ENCODE data around the gene ABHD16A. TPM values are rescaled to one million over a fixed set of nuclear protein-coding genes. Genes with fewer than 3 reads are reported as not detected.

Gene ABHD16A
- total and polyA plus RNA-seq, 2 of the 13 experiments (the other 11 are each of a cell fraction or from before 2014, with no cell fraction given), result 43.5 to 45.4 TPM

DNA sequence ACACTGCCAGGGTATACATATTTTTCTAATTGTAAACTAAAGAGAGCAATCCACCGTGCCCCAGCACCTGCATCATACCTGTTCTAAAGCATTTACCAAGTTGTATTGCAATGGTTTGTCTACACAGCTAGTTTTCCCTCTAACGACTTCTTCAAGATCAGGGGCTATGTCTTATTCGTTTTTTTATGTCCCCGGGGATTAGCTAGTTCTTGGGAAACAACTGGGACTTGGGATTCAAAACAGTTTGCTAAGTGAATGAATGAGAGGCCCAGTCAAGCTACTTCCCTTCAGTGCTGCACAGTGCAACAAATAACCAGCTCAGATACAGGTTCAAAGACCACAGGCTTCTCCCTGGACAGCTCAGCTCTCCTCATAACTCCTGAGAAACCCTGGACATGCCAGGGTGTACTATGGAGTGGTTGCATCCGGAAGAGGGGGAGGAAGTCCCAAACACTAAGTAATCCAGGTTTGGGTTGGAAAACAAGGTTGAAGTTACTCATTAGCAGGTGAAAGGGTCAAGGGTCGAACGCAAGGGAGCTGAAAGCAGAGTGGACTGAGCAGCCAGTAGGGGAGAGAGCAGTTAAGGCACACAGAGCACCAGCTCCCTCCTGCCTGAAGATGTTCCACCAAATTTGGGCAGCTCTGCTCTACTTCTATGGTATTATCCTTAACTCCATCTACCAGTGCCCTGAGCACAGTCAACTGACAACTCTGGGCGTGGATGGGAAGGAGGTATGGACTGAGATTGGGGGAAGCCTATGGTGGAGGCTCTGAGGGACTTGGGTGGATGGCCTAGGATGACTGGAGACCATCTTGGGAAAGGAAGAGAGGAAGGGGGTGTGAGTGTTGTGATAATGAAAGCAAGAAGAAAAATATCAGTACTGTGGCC lies 47.5 kb downstream of the ABHD16A start, which contains the start of gene APOM:
Gene APOM (plus strand): TSS at position 546 of the 889 bp plus-strand sequence. CDS start 73 bp downstream, at position 619.
- H3K79me2 ChIP-seq (ENCODE audit: insufficient read depth, low read length), result peaks cover 65% of the 10 kb centered on the region
- H3K4me2 ChIP-seq (ENCODE audit: low read depth, low read length), result peak within 1 kb of the TSS; percentile 100
- under 1% methylated on average over 8 of the region's 8 CpGs for WGBS (ENCODE audit: low lambda C conversion rate)
- BruUV-seq (replicated peaks), result no TSS peak
- DNase-seq (ENCODE audit: low spot score) (peak; percentile 100), ATAC-seq (peak; percentile 75), FAIRE-seq (peak; percentile 100)
- peaks cover 6 to 19% of the 10 kb centered on the region in 2 experiments for H3K36me3 ChIP-seq (replicated peaks in 1 of 2; ENCODE audit: control insufficient read depth in 1 of 2, insufficient read depth in 2 of 2, low read length in 2 of 2)
- no peak within 1 kb of the TSS for H2AFZ ChIP-seq (ENCODE audit: low read length)
- H3K4me3 ChIP-seq (replicated peaks in 1 of 3; ENCODE audit: insufficient read depth in 1 of 3, low read depth in 2 of 3, low read length in 3 of 3), result peak within 1 kb of the TSS; percentile 57 to 78 (median 72)
- ChIA-PET POLR2A (interaction anchor here (0.8 to 8.0 kb wide), 44 partner anchors 8 to 474 kb away, joined by 3 to 438 read pairs (median 5); partner anchors contain the start of genes ABHD16A, AIF1, ATP6V1G2 and C2), CTCF (ENCODE audit: low intra/inter-chr PET ratio, low total read pairs) (no interaction called here)
- H3K9me3 ChIP-seq (ENCODE audit: low read length), result no peaks in the 10 kb centered on the region
- peak within 1 kb of the TSS; percentile 96 for H3K27ac ChIP-seq (ENCODE audit: extremely low read length, insufficient read depth, low read length)
- H3K9ac ChIP-seq (ENCODE audit: insufficient read depth, low read depth, low read length), result peak within 1 kb of the TSS; percentile 76
- intact Hi-C loops (cut with micrococcal nuclease; ENCODE audit: unreplicated experiment) (loop anchor here (10.0 kb wide), 1 partner anchor 111 kb away; the partner anchor contains the start of genes ATP6V1G2, DDX39B and NFKBIL1), in situ Hi-C loops (cut with HindIII; ENCODE audit: extremely low pct_ligation_motif_present, low pct_unique_long_range_greater_than_20kb) (no loop called here)
- H4K20me1 ChIP-seq (ENCODE audit: insufficient read depth, low read length), result peaks cover 19% of the 10 kb centered on the region; the same call in 1 of the 2 replicates
- no peaks in the 10 kb centered on the region; a peak in 2 of 5 replicates for H3K27me3 ChIP-seq (ENCODE audit: control insufficient read depth in 1 of 2, insufficient read depth in 2 of 2, low read length in 2 of 2)
- H3K4me1 ChIP-seq (ENCODE audit: insufficient read depth, low read length), result peaks cover 79% of the 10 kb centered on the region
- no peak for TF ChIP-seq RFX5 (IDR thresholded peaks at IDR 0.05; ENCODE audit: low read depth, low read length)
- peak; percentile 76 for TF ChIP-seq CBX1 (IDR thresholded peaks at IDR 0.05; ENCODE audit: low read depth)
- no peak; the same call in 1 of the 2 replicates for TF ChIP-seq KAT7 (CRISPR knock-in tag; IDR thresholded peaks at IDR 0.05; ENCODE audit: borderline replicate concordance)
- peak; percentile 80 for TF ChIP-seq ZMYM3 (CRISPR knock-in tag; IDR thresholded peaks at IDR 0.05)
- peak; percentile 88 for TF ChIP-seq ZNF501 (CRISPR knock-in tag; IDR thresholded peaks at IDR 0.05)
- peak; percentile 96 for TF ChIP-seq HDAC2 (CRISPR knock-in tag; IDR thresholded peaks at IDR 0.05)
- TF ChIP-seq, protein P1, sequence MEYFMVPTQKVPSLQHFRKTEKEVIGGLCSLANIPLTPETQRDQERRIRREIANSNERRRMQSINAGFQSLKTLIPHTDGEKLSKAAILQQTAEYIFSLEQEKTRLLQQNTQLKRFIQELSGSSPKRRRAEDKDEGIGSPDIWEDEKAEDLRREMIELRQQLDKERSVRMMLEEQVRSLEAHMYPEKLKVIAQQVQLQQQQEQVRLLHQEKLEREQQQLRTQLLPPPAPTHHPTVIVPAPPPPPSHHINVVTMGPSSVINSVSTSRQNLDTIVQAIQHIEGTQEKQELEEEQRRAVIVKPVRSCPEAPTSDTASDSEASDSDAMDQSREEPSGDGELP (IDR thresholded peaks at IDR 0.05; ENCODE audit: borderline replicate concordance, low read depth), result peak; percentile 90; the same call in 1 of the 2 replicates
- TF ChIP-seq, protein P2, sequence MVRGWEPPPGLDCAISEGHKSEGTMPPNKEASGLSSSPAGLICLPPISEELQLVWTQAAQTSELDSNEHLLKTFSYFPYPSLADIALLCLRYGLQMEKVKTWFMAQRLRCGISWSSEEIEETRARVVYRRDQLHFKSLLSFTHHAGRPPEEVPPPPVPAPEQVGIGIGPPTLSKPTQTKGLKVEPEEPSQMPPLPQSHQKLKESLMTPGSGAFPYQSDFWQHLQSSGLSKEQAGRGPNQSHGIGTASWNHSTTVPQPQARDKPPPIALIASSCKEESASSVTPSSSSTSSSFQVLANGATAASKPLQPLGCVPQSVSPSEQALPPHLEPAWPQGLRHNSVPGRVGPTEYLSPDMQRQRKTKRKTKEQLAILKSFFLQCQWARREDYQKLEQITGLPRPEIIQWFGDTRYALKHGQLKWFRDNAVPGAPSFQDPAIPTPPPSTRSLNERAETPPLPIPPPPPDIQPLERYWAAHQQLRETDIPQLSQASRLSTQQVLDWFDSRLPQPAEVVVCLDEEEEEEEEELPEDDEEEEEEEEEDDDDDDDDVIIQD (CRISPR knock-in tag; IDR thresholded peaks at IDR 0.05; ENCODE audit: low read depth), result peak; percentile 90
- peak; percentile 84; the same call in 1 of the 2 replicates for TF ChIP-seq DR1 (CRISPR knock-in tag; IDR thresholded peaks at IDR 0.05)
- TF ChIP-seq NFE2L1 (CRISPR knock-in tag; IDR thresholded peaks at IDR 0.05; ENCODE audit: borderline replicate concordance), result no peak
- TF ChIP-seq, protein P3, sequence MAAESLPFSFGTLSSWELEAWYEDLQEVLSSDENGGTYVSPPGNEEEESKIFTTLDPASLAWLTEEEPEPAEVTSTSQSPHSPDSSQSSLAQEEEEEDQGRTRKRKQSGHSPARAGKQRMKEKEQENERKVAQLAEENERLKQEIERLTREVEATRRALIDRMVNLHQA (CRISPR knock-in tag; IDR thresholded peaks at IDR 0.05), result no peak
- TF ChIP-seq PAXIP1 (CRISPR knock-in tag; conservative IDR thresholded peaks at IDR 0.05), result peak; percentile 100
- no peak for TF ChIP-seq FOXA1 (IDR thresholded peaks at IDR 0.05)
- TF ChIP-seq FOXA1 (CRISPR knock-in tag; IDR thresholded peaks at IDR 0.05), result peak; percentile 90
- peak; percentile 31 for TF ChIP-seq ATF7 (IDR thresholded peaks at IDR 0.05)
- peak; percentile 42; the same call in 1 of the 2 replicates for TF ChIP-seq ATF7 (CRISPR knock-in tag; IDR thresholded peaks at IDR 0.05)
- TF ChIP-seq ADNP (CRISPR knock-in tag; IDR thresholded peaks at IDR 0.05), result no peak
- TF ChIP-seq ZNF337 (CRISPR knock-in tag; IDR thresholded peaks at IDR 0.05; ENCODE audit: borderline replicate concordance, low read depth), result peak; percentile 90; the same call in 1 of the 2 replicates
